HepG2 (cell line): ENCODE measurements around the gene SLC13A1. TPM values are rescaled to one million over a fixed set of nuclear protein-coding genes. Genes with fewer than 3 reads are reported as not detected.
A peak's percentile ranks its signal among the peaks of the same experiment; 100 is the strongest.

Experiments
- ATAC-seq: fragments of 200-7000 bp; cut with Tn5 transposase; 3 replicates; pipeline ENCODE4 v1.9.1; 2020; ENCODE audit warnings: mild to moderate bottlenecking, moderate library complexity
- BruUV-seq: library from RNA; stranded (reverse); fragments of 400-500 nt; replicated peaks from 2 replicates; lab custom pipeline; 2021; lab: Mats Ljungman, UMichigan
- CTCF ChIA-PET: fragments of 300-600 bp; formaldehyde crosslinking; extraction: SDS; loops from one replicate; lab custom pipeline; 2021; ENCODE audit warnings: low total read pairs, inconsistent platforms, low intra/inter-chr PET ratio; lab: Yijun Ruan, JAX
- POLR2A ChIA-PET: fragments of 350-600 bp; sonication (Branson Sonifier 250); formaldehyde crosslinking; loops from one replicate; lab custom pipeline; 2020; ENCODE audit warnings: antibody characterized with exemption, inconsistent platforms; lab: Yijun Ruan, JAX
- DNase-seq: peaks from one replicate; pipeline ENCODE4 v3.0.0-alpha.2; 2015; ENCODE audit warnings: low spot score
- FAIRE-seq: peaks from 3 replicates; lab custom pipeline; 2011; peaks lifted over from hg19 to GRCh38; lab: Jason Lieb, UNC
- H2AFZ ChIP-seq: one replicate; pipeline ENCODE4 v1.6.1; 2011; ENCODE audit warnings: low read length, inconsistent platforms
- H3K27ac ChIP-seq: fragments of 300-600 bp; 3 replicates; pipeline ENCODE4 v1.8.0; 2011; ENCODE audit warnings: mixed run types, mild to moderate bottlenecking, mixed read lengths, low read length, inconsistent platforms; ENCODE audit not compliant: insufficient read depth; ENCODE audit errors: extremely low read length
- H3K27me3 ChIP-seq, 2 experiments: fragments of 200-600 bp in 1 of 2; 2 replicates in 1 of 2; 3 replicates in 1 of 2; pipeline versions ENCODE4 v1.6.0 to v1.8.0; 2011; ENCODE audit warnings: low read length in 2 of 2, mild to moderate bottlenecking in 2 of 2, moderate library complexity in 2 of 2, inconsistent platforms in 1 of 2; ENCODE audit not compliant: insufficient read depth in 2 of 2, control insufficient read depth in 1 of 2
- H3K36me3 ChIP-seq, 2 experiments: fragments of 200-600 bp in 1 of 2; replicated peaks in 1 of 2; 2 replicates in 1 of 2; 3 replicates in 1 of 2; pipeline versions ENCODE4 v1.5.1 to v1.8.0; 2011; ENCODE audit warnings: low read length in 2 of 2, inconsistent platforms in 1 of 2; ENCODE audit not compliant: insufficient read depth in 2 of 2, control insufficient read depth in 1 of 2
- H3K4me1 ChIP-seq: 2 replicates; pipeline ENCODE4 v1.5.1; 2012; ENCODE audit warnings: low read length, inconsistent platforms; ENCODE audit not compliant: insufficient read depth
- H3K4me2 ChIP-seq: 2 replicates; pipeline ENCODE4 v1.6.0; 2011; ENCODE audit warnings: low read depth, low read length, inconsistent platforms
- H3K4me3 ChIP-seq, 3 experiments: fragments of 200-600 bp in 1 of 3; sonication (generic), shearing (Covaris generic) in 1 of 3; replicated peaks in 1 of 3; 2 replicates each; pipeline ENCODE4 v1.5.1; 2011 to 2016; ENCODE audit warnings: low read length in 3 of 3, inconsistent platforms in 2 of 3, low read depth in 2 of 3, mild to moderate bottlenecking in 2 of 3, control low read depth in 1 of 3, mixed read lengths in 1 of 3; ENCODE audit not compliant: insufficient read depth in 1 of 3
- H3K79me2 ChIP-seq: one replicate; pipeline ENCODE4 v1.6.1; 2011; ENCODE audit warnings: low read length, inconsistent platforms; ENCODE audit not compliant: insufficient read depth
- H3K9ac ChIP-seq: 2 replicates; pipeline ENCODE4 v1.6.0; 2011; ENCODE audit warnings: mild to moderate bottlenecking, low read depth, low read length, inconsistent platforms; ENCODE audit not compliant: insufficient read depth
- H3K9me3 ChIP-seq: 2 replicates; pipeline ENCODE4 v1.5.1; 2012; ENCODE audit warnings: mild to moderate bottlenecking, low read length
- H4K20me1 ChIP-seq: 2 replicates; pipeline ENCODE4 v1.6.0; 2011; ENCODE audit warnings: inconsistent platforms, mild to moderate bottlenecking, low read length, moderate library complexity; ENCODE audit not compliant: insufficient read depth
- HNF4G ChIP-seq, 2 experiments: sonication (generic) in 1 of 2; formaldehyde crosslinking in 1 of 2; IDR thresholded peaks; 2 replicates each; pipeline versions ENCODE4 v1.4.0 to v1.6.1; 2011 to 2020; ENCODE audit warnings: borderline replicate concordance in 2 of 2, low read depth in 2 of 2, mild to moderate bottlenecking in 2 of 2, low read length in 1 of 2, missing genetic modification reagents in 1 of 2, moderate library complexity in 1 of 2
- MAFF ChIP-seq: IDR thresholded peaks from 2 replicates; pipeline ENCODE4 v1.6.1; 2011; ENCODE audit warnings: low read depth, low read length, improper control_type of control experiment
- MAFK ChIP-seq, 2 experiments: IDR thresholded peaks in 1 of 2; conservative IDR thresholded peaks in 1 of 2; 2 replicates each; pipeline ENCODE4 v1.6.1; 2011; ENCODE audit warnings: improper control_type of control experiment in 2 of 2, low read length in 2 of 2
- MYC ChIP-seq: sonication (generic); formaldehyde crosslinking; IDR thresholded peaks from 2 replicates; pipeline ENCODE4 v1.9.0; 2021; ENCODE audit warnings: missing genetic modification reagents, borderline replicate concordance
- NR1H2 ChIP-seq: sonication (generic); formaldehyde crosslinking; IDR thresholded peaks from 2 replicates; pipeline ENCODE4 v1.8.1; 2022; ENCODE audit warnings: low read depth, missing genetic modification reagents, borderline replicate concordance
- THRA ChIP-seq: sonication (generic); formaldehyde crosslinking; IDR thresholded peaks from 2 replicates; pipeline ENCODE4 v1.4.0; 2020; ENCODE audit warnings: missing genetic modification reagents, borderline replicate concordance
- ZBTB8A ChIP-seq: sonication (generic); formaldehyde crosslinking; IDR thresholded peaks from 2 replicates; pipeline ENCODE4 v1.4.0; 2020; ENCODE audit warnings: mild to moderate bottlenecking, low read depth, missing genetic modification reagents, borderline replicate concordance
- ZNF331 ChIP-seq: sonication (generic); formaldehyde crosslinking; IDR thresholded peaks from 2 replicates; pipeline ENCODE4 v1.4.0; 2020; ENCODE audit warnings: missing genetic modification reagents
- WGBS: methylation state at CpG from one replicate; pipeline ENCODE4 v1.1.6; 2017; ENCODE audit warnings: low lambda C conversion rate; 5-methylcytosine and 5-hydroxymethylcytosine counted together
- in situ Hi-C: cut with HindIII; loops from 2 replicates; pipeline ENCODE4 v1.10.0; 2017; ENCODE audit warnings: low pct_unique_long_range_greater_than_20kb; ENCODE audit not compliant: extremely low pct_ligation_motif_present
- intact Hi-C: fragments of 100-400 bp; cut with micrococcal nuclease; formaldehyde crosslinking; loops from one replicate; pipeline ENCODE4 v1.10.0; 2022; ENCODE audit not compliant: unreplicated experiment
- polyA plus RNA-seq, 8 experiments: library from polyadenylated mRNA; depleted of rRNA in 3 of 8; stranded (reverse) in 7 of 8; unstranded in 1 of 8; fragments of >200 nt; fragmentation: Illumina TruSeq in 4 of 8; extraction: Trizol in 4 of 8; gene quantifications; 2 replicates each; pipeline versions ENCODE4 v1.2.1 to v1.2.3, GENCODE V29; 2011 to 2016; ENCODE audit warnings: low read depth in 4 of 8, missing spikeins in 1 of 8, mixed read lengths in 1 of 8; ENCODE audit not compliant: insufficient read depth in 1 of 8
- total RNA-seq, 5 experiments: library from RNA; depleted of rRNA; stranded (reverse); fragments of >200 nt; fragmentation: Illumina TruSeq; extraction: Trizol; gene quantifications; 2 replicates each; pipeline ENCODE4 v1.2.3, GENCODE V29; 2016; ENCODE audit warnings: low read depth in 1 of 5

Gene SLC13A1
- total and polyA plus RNA-seq, 2 of the 13 experiments (the other 11 are each of a cell fraction or from before 2014, with no cell fraction given), result not detected

GRCh38 chr7:123184271-123184670 lies 15.5 kb downstream of the SLC13A1 start (continued):
- no peak for TF ChIP-seq HNF4G (IDR thresholded peaks at IDR 0.05; ENCODE audit: borderline replicate concordance, low read depth, low read length)
- no peak for TF ChIP-seq HNF4G (CRISPR knock-in tag; IDR thresholded peaks at IDR 0.05; ENCODE audit: borderline replicate concordance, low read depth)
- TF ChIP-seq, all 625 proteins: peak for 0

- no peak overlapping the region for H3K9ac ChIP-seq
- no TSS peak for BruUV-seq
- in situ Hi-C loops (no loop called here), intact Hi-C loops (no loop called here)
- no peaks in the 10 kb centered on the region for H3K79me2 ChIP-seq
- no peak for ATAC-seq
- H3K9me3 ChIP-seq, result no peaks in the 10 kb centered on the region
- H3K4me3 ChIP-seq, result no peak overlapping the region
- no peaks in the 10 kb centered on the region for H3K36me3 ChIP-seq
- H4K20me1 ChIP-seq, result no peaks in the 10 kb centered on the region
- no peaks in the 10 kb centered on the region; a peak in 1 of 5 replicates for H3K27me3 ChIP-seq
- 17% methylated on average over 2 of the region's 2 CpGs for WGBS
- POLR2A ChIA-PET, result no interaction called here
- no peak overlapping the region for H2AFZ ChIP-seq
- DNase-seq, result no peak
- peak; percentile 71 for TF ChIP-seq MAFF
- TF ChIP-seq NR1H2, result no peak
- TF ChIP-seq ZNF331 (CRISPR knock-in tag), result no peak
- no peak for TF ChIP-seq MYC (CRISPR knock-in tag)
- no peak for TF ChIP-seq ZBTB8A
- TF ChIP-seq MAFK (conservative IDR thresholded peaks at IDR 0.05 in 1 of 2, IDR thresholded peaks at IDR 0.05 in 1 of 2; ENCODE audit: low read length in 2 of 2), result peak; percentile 72 to 81
- no peak for TF ChIP-seq THRA (CRISPR knock-in tag)
- no peak for FAIRE-seq
- H3K27ac ChIP-seq, result no peak overlapping the region
- no peaks in the 10 kb centered on the region for H3K4me1 ChIP-seq
- CTCF ChIA-PET, result no interaction called here
- H3K4me2 ChIP-seq, result no peak overlapping the region
Observed at GRCh38 chr7:123183431-123183830, 16.3 kb downstream of the SLC13A1 start.
